ENCODE measurements around the gene CEP55.
A peak's percentile ranks its signal among the peaks of the same experiment; 100 is the strongest.
"Not testable (repeated sequence)": the region's sequence is repeated elsewhere in the genome, so short reads cannot be mapped to it uniquely, and the experiment has no call there.

CEP55 gene

DNA sequence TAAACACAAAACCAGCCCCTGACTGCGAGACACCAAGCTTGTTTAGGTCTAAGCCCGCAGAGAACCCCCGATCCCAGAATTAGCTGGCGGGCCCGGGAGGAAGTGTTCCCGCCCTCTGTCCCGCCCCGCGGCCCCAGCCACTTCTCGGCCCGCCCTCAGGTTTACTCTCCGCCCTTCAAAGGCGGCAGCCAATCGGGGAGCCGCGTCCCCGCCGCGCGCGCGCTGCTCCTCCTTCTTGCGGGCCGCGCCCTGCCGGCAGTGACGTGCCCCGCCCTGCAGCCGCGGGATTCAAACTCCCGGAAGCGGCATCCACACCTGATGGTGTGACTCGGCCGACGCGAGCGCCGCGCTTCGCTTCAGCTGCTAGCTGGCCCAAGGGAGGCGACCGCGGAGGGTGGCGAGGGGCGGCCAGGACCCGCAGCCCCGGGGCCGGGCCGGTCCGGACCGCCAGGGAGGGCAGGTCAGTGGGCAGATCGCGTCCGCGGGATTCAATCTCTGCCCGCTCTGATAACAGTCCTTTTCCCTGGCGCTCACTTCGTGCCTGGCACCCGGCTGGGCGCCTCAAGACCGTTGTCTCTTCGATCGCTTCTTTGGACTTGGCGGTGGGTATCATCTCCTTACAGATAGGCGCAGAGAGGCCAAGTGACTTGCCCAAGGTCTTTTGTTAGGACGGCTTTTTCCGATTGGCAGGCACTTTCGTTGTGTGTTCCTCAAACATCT is at the start of gene CEP55:
Gene CEP55 (plus strand): TSS at position 291 of the 720 bp plus-strand sequence. CDS start 3,440 bp downstream, outside the sequence.
- DNase-seq = peak; percentile 88

DNA sequence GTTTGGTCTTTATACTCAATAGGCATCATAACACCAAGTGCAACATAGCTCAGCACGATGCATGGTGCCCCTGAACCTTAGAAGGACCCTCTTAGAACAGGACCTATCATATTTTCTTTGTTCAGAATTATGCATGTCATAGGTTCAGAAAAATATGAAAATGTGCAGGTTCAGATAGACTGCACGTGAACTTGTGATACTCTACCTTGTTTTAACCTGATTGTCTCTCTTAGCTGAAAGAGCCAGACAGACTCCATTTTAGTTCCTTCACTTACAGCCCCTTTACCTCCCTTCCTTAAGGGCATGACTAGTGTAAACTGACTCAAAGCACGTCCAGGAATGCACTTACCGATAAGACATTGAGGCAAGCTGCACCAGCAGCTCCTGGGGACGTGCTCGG is 49.4 kb upstream of the CEP55 start:
- DNase-seq = no peak

DNA sequence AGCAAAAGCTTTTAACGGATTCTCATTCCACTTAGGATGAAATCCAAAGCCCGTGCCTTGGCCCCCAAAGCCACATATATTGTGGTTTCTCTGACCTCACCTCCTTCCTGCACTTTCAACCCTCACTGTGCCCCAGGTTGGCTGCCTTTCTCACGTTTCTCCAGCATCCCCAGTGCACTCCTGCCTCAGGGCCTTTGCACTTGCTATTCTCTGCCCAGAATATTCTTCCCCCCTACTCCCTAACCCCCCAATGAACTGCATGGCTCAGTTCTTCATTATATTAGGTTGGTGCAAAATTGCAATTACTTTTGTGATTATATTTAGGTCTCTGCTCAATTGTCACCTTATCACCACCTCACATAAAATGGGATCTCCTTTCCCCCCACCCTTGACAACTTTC is 48.4 kb upstream of the CEP55 start:
- no peak for DNase-seq

DNA sequence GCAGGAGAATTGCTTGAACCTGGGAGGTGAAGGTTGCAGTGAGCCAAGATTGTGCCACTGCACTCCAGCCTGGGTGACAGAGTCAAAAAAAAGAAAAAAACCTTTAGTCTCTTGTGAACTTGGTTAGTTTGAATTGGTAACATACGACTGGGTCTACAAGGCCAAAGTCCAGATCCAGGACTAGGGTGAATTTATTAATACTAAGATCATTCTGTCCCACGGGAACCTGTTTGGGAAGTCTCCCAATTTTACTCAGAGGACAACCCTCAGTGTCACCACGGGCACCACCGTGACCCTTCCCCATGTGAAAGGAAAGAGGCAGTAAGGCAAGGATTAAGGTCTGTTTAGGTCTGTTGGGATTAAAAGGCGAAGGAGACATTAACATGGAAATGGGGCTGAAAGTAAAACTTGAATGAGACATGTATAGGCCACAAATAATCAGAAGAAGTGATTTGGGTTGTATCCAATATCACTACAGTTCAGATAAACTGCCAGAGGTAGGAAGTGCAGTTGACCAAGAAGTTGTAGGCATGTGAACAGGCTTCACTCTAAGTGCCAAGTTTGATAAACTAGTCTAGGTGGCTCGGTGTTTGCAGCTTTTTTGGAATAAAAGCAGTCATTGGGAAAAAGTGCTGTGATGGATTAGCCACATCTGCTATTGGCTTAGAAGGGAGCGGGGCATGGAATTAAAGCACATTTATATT is 45.0 kb upstream of the CEP55 start:
- DNase-seq = no peak

DNA sequence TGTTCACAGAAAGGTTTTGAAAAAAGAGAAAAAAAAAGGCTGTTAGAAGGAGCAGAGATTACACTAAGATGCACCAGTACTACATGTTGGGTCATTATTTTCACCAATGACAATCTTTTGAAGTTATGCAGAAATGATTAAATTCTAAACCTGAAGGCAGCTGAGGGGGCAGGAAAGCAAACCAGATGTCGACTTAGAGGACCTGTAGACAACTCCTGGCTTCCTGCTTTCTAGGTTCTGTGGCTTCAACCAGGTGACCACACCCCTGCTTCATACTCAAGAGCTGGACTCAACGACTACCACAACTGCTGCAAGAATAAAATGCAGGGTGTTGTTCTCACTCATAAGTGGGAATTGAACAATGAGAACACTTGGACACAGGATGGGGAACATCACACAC is 44.3 kb upstream of the CEP55 start:
- no peak for DNase-seq

DNA sequence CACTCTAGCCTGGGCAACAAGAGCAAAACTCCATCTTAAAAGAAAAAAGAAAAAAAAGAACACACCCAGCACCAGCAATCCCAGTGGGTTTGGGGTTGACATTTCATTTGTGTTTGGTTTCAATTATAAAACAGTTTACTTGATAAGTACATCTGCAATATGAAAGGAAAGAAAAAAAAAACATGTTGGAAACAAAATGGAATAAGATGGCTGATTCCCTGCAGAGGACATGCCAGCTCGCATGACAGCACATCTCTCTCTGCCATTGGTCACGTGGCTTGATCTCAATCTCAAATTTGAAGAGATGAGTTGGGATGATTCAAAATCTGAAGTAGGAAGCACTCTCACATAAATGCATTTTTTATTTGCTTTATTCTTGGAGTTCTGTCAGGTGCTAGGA is 42.3 kb upstream of the CEP55 start:
- no peak for DNase-seq

DNA sequence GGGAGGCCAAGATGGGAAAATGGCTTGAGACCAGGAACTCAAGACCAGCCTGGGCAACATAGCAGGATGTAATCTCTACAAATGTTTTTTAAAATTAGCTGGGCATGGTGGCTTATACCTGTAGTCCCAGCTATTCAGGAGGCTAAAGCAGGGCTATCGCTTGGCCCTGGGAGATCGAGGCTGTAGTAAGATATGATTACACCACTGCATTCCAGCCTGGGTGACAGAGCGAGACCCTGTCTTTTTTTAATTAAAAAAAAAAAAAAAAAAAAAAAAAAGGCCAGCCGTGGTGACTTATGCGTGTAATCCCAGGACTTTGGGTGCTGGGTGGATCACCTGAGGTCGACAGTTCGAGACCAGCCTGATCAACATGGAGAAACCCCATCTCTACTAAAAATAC is 41.7 kb upstream of the CEP55 start:
- no peak for DNase-seq

DNA sequence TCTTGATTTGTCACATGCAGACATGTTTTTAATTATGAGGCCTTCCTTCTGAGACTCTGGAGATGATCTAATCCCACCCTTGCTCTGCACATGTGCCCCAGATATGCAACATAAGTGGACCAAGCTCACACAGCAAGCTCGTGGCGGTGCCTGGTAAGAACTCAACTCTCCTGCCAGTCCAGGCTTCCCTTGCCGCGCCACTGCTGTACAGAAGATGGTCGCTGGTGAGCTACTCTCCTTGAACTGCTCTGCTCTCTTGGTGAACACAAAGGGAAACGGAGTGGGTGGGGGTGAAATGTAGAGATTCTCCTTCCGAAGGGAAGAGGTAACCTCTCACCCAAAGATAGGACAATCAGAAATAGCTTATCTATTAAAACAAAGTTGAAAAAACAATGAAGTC is 39.9 kb upstream of the CEP55 start:
- no peak for DNase-seq

DNA sequence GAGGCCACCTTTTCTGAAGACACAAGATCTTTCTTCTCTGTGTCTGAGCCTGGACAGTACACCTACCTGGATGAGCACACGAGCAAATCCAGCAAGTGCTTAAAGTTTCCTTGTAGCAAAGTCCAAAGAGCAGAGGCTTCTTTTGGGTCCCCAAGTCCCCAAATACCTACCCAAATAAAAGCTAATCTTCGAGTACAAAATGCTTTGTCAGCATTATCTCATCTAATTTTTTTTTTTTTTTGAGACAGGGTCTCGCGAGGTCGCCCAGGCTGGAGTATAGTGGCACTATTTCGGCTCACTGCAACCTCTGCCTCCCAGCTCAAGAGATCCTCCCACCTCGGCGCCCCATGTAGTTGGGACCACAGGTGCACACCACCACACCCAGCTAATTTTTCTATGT is 38.9 kb upstream of the CEP55 start:
- DNase-seq = no peak

DNA sequence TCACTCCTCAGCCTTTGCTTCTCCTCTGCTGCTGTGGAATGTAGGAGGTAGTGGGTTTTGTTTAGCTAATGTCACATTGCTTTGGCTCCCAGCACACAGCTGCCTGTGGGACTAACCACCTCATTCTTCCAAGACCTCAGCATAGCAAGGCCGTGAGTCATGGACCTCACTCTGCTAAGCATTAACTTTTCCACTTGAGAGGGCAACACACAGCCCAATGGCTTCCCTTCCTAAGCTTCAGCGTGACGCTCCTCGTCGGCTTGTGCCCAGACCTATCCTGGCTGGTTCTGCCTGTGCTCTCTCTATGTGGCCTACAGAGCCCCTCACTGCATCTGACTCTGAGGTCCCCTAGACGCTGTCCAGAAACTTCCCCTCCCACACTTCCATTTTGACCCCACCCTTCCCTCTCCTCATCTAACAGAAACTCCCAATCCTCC is 37.6 kb upstream of the CEP55 start:
- peak; percentile 96 for DNase-seq

DNA sequence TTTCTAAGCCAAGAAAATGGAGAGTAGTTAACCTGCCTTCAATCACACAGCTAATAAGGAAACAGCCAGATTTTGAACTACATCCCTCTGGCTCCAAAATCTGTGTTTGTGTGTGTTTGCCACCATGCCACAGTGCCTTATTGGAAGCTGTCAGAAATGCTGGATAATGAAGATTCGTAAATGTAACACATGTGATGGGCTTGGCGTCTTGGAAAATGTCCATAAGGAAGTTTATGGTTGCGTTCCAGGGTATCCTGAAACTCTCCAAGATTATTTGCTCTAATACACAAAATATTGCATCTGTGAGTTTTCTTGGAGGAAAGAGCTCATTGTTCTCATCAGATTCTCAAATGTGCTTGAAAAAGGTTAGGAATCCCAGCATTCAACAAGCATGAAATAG is 36.9 kb upstream of the CEP55 start:
- no peak for DNase-seq

DNA sequence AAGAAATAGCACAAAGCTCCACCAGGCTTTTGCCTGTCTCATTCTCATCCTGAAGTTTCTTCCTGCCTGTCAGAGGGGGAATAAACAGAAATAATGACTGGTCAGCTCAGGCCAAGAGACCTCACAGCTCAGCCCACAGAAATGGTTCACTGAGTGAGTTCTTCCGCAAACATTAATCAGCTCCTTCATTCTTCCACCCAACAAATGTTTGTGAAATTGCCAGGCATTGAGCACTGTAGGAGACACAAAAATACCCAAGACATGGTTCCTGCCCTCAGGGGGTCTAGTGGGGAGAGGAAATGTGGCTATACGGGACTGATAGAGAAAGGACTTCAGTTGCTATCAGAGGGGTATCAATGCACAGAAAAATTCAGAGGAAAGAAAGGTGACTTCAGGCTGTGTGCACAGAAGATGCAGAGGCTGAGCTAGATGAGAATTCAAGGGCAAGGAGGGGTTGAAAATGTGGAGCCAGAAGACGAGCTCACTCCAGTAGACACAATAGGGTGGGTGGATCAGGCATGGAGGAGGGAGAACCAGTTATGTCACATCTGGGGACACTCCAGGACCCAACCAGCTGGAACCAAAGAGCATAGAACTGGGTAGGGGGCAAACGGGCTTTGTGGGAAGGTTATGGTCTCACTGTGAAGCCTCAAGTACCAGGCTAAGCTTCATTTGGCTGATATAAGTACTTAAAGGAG is 35.2 kb upstream of the CEP55 start:
- no peak for DNase-seq

DNA sequence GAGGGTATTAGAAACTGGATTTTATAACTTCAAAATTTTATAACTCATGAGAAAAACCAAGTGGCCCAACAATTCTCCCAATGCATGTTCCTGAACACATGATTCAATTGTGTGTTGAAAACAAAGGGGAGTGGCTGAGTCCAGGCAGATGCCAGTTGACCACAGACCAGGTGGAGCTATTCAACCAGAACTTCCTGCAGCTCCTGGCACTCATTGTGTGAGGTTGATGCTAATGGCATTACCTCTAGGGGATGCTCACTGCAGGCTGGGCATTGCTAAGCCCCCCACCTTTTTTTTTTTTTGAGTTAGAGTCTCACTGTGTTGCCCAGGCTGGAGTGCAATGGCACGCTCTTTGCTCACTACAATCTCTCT is 34.6 kb upstream of the CEP55 start:
- peak; percentile 13 for DNase-seq

DNA sequence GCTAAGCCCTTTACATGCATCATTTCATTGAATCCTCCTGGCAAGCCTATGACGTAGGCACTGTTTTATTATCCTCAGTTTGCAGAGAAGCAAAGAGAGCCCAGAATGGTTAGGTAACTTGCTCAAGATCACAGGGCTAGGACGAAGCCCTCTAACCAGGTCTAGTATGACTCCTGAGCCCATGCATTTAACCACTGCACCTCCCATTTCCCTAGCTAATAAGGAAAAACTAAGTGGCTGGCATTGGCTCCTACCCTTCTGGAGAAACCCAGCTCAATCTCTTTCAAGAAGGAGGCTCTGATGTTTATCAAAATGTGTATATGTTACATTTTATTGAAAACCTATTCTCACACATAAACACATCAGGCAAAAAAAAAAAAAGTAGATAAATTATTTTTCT is 34.0 kb upstream of the CEP55 start:
- DNase-seq = no peak

DNA sequence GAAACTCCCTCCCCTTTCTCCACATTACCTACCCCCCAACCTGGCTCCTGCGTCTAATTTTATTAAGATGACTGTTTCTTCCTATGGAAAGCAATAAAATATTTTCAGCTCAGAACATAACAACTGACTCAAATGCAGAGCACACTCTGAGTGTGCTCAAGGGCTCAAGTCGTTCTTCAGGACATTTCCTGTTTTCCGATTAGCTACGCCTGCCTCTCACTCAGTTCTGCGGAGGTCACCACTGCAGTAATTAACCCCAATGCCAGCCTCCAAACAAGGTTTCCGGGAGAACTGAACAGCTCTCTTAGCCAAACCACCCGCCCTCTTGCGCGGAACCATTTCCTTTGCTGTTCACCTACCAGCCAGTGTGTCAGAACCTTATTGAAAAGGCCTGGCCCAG is 33.5 kb upstream of the CEP55 start:
- DNase-seq = peak; percentile 88

DNA sequence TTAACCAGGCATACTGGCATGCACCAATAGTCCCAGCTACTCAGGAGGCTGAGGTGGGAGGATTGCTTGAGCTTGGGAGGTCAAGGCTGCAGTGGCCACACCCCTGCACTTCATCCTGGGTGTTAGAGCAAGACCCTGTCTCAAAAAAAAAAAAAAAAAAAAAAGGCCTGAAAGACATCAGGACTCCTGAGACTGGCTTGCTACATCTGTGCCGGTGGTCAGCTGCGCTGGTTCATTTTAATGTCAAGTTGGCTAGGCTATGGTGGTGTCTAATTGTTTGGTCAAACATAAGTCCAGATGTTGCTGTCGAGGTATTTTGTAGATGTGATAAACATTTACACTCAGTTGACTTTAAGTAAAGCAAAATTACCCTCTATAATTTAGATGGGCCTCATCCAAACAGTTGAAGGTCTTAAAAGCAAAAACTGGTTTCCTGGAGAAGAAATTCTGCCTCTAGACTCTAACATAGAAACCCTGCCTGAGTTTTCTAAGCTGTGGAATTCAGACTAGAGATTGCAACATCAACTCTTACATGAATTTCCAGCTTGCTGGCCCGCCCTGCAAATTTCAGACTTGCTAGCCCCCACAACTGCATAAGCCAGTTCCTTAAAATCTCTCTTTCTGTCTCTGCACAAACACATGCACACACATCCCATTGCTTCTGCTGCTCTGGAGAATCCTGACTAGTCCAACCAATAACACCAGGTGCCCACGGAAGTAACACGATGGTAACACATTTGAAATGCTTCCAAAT is 32.5 kb upstream of the CEP55 start:
- DNase-seq = peak; percentile 94

DNA sequence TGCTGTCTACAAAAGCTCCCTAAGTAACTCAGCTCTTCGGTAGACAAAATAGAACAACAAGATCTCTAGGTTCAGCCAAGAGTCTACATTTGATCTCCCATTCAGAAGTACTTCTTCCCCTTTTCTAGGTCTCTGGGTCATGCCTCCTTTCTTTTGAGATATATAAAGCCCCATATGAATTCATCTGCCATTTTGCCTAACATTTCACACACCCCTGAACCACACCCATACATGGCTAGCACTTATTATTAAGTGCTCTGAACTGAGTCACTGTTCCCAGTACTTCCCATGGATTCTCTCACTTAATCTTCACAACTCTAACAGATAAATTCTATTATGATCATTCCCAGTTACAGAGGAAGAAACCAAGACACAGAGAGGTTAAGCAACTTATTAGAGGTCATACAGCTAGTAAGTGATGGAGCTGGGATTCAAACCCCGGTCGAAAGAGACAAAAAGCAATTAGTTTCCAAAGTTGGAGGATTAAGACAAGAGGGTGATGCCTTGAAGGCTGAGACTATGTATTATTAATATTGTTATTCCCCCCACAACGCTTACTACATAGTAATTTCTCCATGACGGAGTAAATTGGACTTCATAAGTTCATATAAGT is 31.5 kb upstream of the CEP55 start:
- DNase-seq = peak; percentile 72

DNA sequence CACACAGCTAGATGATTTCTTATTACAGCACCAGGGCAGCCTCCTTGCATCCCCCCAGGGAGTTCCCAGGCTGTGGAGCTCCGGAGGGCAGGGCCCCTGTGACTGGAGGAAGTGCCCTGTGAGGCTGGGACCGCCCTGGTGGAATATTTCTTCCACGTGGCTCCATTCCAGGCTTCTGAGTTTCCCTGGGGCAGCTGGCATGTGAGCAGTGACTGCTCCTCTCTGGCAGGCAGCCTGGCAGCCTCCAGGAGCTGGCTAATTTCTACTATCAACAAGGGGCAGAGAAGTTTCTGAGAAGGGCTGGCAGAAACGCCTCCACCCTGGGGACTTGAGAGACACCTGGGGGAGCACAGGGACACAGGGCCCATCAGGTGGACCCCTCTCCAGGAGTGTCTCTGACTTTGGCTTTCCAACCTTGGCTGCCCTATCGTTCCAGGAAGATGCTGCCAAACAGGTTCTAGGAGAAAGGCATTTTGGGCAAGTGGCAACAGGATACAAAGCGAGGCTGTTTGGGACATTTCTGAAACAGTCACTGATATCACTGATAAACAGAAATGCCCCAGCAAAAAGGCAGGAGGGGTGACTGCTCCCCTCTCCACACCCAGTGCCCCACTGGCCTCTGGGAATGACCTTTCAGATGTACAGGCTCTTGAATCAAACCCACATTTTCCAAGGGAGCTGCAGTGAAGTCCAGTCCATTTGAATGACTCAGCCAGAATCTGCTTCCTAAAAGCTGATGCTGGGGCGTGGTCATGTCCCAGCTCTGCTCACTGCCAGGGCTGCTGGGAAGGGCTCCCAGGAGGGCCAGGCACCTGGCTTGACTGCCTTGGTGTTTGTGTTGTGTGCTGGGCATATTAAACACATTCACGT is 30.4 kb upstream of the CEP55 start:
- no peak for DNase-seq

DNA sequence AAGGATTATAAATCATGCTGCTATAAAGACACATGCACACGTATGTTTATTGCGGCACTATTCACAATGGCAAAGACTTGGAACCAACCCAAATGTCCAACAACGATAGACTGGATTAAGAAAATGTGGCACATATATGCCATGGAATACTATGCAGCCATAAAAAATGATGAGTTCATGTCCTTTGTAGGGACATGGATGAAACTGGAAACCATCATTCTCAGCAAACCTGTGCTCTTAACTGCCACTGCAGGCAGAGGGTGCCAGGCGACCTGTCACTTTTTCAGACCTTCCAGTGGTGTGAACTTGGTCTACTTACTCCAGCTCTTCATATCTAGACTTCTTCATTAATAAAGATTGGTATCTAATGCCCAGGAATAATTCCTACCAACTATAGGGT is 28.8 kb upstream of the CEP55 start:
- DNase-seq = not testable (repeated sequence)

DNA sequence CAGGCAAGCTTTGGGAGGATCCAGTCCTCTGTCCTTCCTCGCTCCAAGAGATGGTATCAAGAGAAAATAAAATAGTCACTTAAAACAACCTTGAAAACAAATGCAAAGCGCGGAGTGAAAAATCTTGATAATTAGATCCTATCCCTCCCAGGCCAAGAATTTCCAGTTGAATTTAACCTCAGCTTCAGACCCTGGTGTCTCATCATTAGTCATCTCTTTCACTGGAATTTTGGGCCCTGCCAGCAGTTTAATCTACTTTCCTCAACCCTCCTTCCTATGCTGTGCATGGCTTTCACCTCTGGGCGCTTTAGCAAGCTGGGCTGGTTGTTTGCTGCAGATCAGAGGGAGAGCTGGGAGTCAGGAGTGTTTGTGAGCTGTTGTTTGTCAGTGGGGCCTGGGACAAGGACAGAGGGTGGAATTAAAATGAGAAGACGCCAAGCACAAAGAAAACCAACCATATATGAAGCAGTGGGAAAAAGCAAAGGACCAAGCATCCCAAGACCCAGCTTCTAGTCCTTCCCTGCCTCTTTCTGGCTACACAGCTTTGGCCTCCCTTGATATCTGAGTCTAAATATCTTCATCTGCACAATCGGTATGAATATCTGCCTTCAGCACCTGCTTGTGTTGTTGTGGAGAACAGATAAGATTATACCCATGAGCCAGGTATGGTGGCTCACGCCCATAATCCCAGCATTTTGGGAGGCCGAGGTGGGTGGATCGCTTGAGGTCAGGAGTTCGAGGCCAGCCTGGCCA is 27.8 kb upstream of the CEP55 start:
- DNase-seq = no peak

DNA sequence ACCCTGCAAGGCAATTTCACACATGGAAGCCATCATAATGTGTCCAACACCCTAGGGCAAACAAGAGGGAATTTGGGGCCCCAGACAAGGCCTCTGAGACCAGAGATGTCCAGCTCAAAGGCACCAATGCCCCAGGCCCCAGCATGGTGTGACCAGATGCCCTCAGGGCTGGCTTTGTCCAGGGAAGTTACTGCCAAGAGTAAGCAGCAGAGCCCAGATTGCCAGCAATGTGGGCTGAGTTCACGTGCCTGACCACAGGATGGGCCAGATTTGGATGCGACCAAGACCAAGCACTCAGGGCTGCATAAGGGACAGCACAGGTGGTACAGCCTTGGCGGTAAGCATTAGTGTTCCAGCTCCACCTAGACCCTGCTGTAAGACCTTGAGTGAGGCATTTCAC is 27.0 kb upstream of the CEP55 start:
- no peak for DNase-seq
